ENCODE data around the gene MEGF8.

DNA sequence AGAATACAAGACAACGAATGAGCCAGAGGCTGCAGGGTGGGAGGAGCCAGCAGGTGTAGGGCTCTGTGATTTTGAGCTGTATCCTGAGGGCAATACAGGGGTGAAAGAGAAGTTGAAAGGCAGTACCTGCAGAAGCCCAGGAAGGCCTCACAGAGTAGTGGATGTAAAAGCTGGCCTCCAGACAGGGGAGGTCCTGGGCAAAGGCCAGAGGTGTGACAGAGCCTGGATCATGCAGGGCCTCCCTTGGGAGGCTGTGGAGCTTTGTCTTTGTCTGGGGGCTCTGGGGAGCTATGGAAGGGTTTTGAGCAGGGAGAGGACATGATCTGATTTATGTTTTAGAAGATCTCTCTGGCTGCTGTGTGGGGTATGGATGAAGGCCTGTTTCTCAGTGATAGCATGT lies 2.7 kb downstream of the MEGF8 start:
- no peak for TF ChIP-seq ZFP30 (CRISPR knock-in tag; IDR thresholded peaks at IDR 0.05)
- no peak for TF ChIP-seq ESRRG (CRISPR knock-in tag; IDR thresholded peaks at IDR 0.05)
- TF ChIP-seq ZNF70 (CRISPR knock-in tag; IDR thresholded peaks at IDR 0.05): no peak
- no peak for TF ChIP-seq CSDC2 (CRISPR knock-in tag; IDR thresholded peaks at IDR 0.05)
- no peak for TF ChIP-seq BACH2 (CRISPR knock-in tag; IDR thresholded peaks at IDR 0.05; ENCODE audit: borderline replicate concordance)
- TF ChIP-seq, protein P1, sequence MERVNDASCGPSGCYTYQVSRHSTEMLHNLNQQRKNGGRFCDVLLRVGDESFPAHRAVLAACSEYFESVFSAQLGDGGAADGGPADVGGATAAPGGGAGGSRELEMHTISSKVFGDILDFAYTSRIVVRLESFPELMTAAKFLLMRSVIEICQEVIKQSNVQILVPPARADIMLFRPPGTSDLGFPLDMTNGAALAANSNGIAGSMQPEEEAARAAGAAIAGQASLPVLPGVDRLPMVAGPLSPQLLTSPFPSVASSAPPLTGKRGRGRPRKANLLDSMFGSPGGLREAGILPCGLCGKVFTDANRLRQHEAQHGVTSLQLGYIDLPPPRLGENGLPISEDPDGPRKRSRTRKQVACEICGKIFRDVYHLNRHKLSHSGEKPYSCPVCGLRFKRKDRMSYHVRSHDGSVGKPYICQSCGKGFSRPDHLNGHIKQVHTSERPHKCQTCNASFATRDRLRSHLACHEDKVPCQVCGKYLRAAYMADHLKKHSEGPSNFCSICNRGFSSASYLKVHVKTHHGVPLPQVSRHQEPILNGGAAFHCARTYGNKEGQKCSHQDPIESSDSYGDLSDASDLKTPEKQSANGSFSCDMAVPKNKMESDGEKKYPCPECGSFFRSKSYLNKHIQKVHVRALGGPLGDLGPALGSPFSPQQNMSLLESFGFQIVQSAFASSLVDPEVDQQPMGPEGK (CRISPR knock-in tag; IDR thresholded peaks at IDR 0.05; ENCODE audit: borderline replicate concordance): no peak
- TF ChIP-seq, protein P2, sequence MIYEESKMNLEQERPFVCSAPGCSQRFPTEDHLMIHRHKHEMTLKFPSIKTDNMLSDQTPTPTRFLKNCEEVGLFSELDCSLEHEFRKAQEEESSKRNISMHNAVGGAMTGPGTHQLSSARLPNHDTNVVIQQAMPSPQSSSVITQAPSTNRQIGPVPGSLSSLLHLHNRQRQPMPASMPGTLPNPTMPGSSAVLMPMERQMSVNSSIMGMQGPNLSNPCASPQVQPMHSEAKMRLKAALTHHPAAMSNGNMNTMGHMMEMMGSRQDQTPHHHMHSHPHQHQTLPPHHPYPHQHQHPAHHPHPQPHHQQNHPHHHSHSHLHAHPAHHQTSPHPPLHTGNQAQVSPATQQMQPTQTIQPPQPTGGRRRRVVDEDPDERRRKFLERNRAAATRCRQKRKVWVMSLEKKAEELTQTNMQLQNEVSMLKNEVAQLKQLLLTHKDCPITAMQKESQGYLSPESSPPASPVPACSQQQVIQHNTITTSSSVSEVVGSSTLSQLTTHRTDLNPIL (CRISPR knock-in tag; IDR thresholded peaks at IDR 0.05; ENCODE audit: low read depth): no peak
- TF ChIP-seq, protein P3, sequence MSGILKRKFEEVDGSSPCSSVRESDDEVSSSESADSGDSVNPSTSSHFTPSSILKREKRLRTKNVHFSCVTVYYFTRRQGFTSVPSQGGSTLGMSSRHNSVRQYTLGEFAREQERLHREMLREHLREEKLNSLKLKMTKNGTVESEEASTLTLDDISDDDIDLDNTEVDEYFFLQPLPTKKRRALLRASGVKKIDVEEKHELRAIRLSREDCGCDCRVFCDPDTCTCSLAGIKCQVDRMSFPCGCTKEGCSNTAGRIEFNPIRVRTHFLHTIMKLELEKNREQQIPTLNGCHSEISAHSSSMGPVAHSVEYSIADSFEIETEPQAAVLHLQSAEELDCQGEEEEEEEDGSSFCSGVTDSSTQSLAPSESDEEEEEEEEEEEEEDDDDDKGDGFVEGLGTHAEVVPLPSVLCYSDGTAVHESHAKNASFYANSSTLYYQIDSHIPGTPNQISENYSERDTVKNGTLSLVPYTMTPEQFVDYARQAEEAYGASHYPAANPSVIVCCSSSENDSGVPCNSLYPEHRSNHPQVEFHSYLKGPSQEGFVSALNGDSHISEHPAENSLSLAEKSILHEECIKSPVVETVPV (CRISPR knock-in tag; IDR thresholded peaks at IDR 0.05): no peak
- TF ChIP-seq, protein P4, sequence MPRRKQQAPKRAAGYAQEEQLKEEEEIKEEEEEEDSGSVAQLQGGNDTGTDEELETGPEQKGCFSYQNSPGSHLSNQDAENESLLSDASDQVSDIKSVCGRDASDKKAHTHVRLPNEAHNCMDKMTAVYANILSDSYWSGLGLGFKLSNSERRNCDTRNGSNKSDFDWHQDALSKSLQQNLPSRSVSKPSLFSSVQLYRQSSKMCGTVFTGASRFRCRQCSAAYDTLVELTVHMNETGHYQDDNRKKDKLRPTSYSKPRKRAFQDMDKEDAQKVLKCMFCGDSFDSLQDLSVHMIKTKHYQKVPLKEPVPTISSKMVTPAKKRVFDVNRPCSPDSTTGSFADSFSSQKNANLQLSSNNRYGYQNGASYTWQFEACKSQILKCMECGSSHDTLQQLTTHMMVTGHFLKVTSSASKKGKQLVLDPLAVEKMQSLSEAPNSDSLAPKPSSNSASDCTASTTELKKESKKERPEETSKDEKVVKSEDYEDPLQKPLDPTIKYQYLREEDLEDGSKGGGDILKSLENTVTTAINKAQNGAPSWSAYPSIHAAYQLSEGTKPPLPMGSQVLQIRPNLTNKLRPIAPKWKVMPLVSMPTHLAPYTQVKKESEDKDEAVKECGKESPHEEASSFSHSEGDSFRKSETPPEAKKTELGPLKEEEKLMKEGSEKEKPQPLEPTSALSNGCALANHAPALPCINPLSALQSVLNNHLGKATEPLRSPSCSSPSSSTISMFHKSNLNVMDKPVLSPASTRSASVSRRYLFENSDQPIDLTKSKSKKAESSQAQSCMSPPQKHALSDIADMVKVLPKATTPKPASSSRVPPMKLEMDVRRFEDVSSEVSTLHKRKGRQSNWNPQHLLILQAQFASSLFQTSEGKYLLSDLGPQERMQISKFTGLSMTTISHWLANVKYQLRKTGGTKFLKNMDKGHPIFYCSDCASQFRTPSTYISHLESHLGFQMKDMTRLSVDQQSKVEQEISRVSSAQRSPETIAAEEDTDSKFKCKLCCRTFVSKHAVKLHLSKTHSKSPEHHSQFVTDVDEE (CRISPR knock-in tag; IDR thresholded peaks at IDR 0.05): no peak
- no peak for TF ChIP-seq ZFP3 (CRISPR knock-in tag; IDR thresholded peaks at IDR 0.05)
- TF ChIP-seq RARB (CRISPR knock-in tag; IDR thresholded peaks at IDR 0.05): no peak
- no peak for TF ChIP-seq TCF4 (CRISPR knock-in tag; IDR thresholded peaks at IDR 0.05; ENCODE audit: borderline replicate concordance)

Data from SK-N-SH treated with all-trans-retinoic acid at 6 μM for 48 hours (cell line).